ENCODE results near the gene COL6A5.

DNA sequence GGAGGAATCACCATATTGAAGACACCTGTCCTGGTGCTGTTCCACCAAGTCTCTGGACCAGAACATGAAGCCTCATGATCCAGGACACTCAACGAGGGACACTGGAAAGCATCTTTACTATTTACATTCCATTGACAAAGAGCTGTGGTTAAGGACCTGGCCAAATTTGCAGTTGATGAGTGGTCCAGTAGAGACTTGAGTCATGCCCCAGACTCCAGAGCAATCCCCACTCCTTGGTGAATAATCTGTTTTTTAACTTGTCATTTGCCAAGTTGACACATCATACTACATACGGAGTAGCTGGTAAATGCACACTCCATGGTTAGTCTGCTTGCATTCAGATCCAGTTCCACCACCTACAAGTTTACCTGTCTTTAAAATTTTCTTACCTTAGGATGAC is 170.3 kb downstream of the COL6A5 start:
- TF ChIP-seq, protein P1, sequence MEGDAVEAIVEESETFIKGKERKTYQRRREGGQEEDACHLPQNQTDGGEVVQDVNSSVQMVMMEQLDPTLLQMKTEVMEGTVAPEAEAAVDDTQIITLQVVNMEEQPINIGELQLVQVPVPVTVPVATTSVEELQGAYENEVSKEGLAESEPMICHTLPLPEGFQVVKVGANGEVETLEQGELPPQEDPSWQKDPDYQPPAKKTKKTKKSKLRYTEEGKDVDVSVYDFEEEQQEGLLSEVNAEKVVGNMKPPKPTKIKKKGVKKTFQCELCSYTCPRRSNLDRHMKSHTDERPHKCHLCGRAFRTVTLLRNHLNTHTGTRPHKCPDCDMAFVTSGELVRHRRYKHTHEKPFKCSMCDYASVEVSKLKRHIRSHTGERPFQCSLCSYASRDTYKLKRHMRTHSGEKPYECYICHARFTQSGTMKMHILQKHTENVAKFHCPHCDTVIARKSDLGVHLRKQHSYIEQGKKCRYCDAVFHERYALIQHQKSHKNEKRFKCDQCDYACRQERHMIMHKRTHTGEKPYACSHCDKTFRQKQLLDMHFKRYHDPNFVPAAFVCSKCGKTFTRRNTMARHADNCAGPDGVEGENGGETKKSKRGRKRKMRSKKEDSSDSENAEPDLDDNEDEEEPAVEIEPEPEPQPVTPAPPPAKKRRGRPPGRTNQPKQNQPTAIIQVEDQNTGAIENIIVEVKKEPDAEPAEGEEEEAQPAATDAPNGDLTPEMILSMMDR (conservative IDR thresholded peaks at IDR 0.05; ENCODE audit: low read depth, low read length), result no peak
- no peak for TF ChIP-seq EZH2 (IDR thresholded peaks at IDR 0.05; ENCODE audit: low read length, unreplicated experiment)
- TF ChIP-seq EZH2phosphoT487 (IDR thresholded peaks at IDR 0.05; ENCODE audit: borderline replicate concordance, low read length), result no peak

All from PC-3 (cell line).